ENCODE data around the gene ISM1. TPM values are rescaled to one million over a fixed set of nuclear protein-coding genes. Genes with fewer than 3 reads are reported as not detected.

Gene ISM1
- total and polyA plus RNA-seq, 2 of the 13 experiments (the other 11 are each of a cell fraction or from before 2014, with no cell fraction given) = 0.40 to 1.4 TPM

- 0 out of 2 replicates have a peak, but pooled peaks have one; percentile 25 for TF ChIP-seq POGK (CRISPR knock-in tag; conservative IDR thresholded peaks at IDR 0.05)
These were observed 117.1 kb downstream of the ISM1 start (continued) for GRCh38 chr20:13338097-13338661.

GRCh38 chr20:13338999-13339411, 117.9 kb downstream of the ISM1 start:
- 41% methylated on average over 3 of the region's 3 CpGs for WGBS (ENCODE audit: low lambda C conversion rate)
- Histone ChIP-seq H3K27ac (ENCODE audit: extremely low read length, insufficient read depth, low read length) (peak overlapping the region; percentile 36), H3K4me1 (ENCODE audit: insufficient read depth, low read length) (peaks cover 78% of the 10 kb centered on the region), H3K4me2 (ENCODE audit: low read depth, low read length) (peak overlapping the region; percentile 28), H2AFZ (ENCODE audit: low read length) (no peak overlapping the region), H3K27me3 (ENCODE audit: control insufficient read depth in 1 of 2, insufficient read depth in 2 of 2, low read length in 2 of 2) (no peaks in the 10 kb centered on the region), H3K9me3 (ENCODE audit: low read length) (no peaks in the 10 kb centered on the region), H3K36me3 (replicated peaks in 1 of 2; ENCODE audit: control insufficient read depth in 1 of 2, insufficient read depth in 2 of 2, low read length in 2 of 2) (no peaks in the 10 kb centered on the region), H3K9ac (ENCODE audit: insufficient read depth, low read depth, low read length) (no peak overlapping the region; the same call in 1 of the 2 replicates), H4K20me1 (ENCODE audit: insufficient read depth, low read length) (no peaks in the 10 kb centered on the region), H3K4me3 (replicated peaks in 1 of 3; ENCODE audit: insufficient read depth in 1 of 3, low read depth in 2 of 3, low read length in 3 of 3) (no peak overlapping the region), H3K79me2 (ENCODE audit: insufficient read depth, low read length) (no peaks in the 10 kb centered on the region)
- ChIA-PET CTCF (ENCODE audit: low intra/inter-chr PET ratio, low total read pairs) (no interaction called here), POLR2A (interaction anchor here (0.6 to 1.5 kb wide), 5 partner anchors 15 to 207 kb away, joined by 3 to 4 read pairs (median 3); no protein-coding TSS in a partner anchor)
- in situ Hi-C loops (cut with HindIII; ENCODE audit: extremely low pct_ligation_motif_present, low pct_unique_long_range_greater_than_20kb) = loop anchor here (5.0 kb wide), 1 partner anchor 83 kb away; no protein-coding TSS in a partner anchor
- FAIRE-seq = peak; percentile 96
- intact Hi-C loops (cut with micrococcal nuclease; ENCODE audit: unreplicated experiment) = loop anchor here (1.0 to 10.0 kb wide), 4 partner anchors 14 to 346 kb away; no protein-coding TSS in a partner anchor
- DNase-seq (ENCODE audit: low spot score) = peak; percentile 99
- no TSS peak for BruUV-seq (replicated peaks)
- peak; percentile 83 for ATAC-seq
- TF ChIP-seq SIN3A (IDR thresholded peaks at IDR 0.05; ENCODE audit: borderline replicate concordance, low read depth, low read length) = no peak
- TF ChIP-seq LBX2 (CRISPR knock-in tag; IDR thresholded peaks at IDR 0.05; ENCODE audit: borderline replicate concordance) = no peak
- TF ChIP-seq WIZ (CRISPR knock-in tag; IDR thresholded peaks at IDR 0.05) = no peak
- peak; percentile 89 for TF ChIP-seq ZNF317 (CRISPR knock-in tag; IDR thresholded peaks at IDR 0.05)
- TF ChIP-seq SP1 (IDR thresholded peaks at IDR 0.05) = no peak
- peak; percentile 44; the same call in 1 of the 2 replicates for TF ChIP-seq SP1 (CRISPR knock-in tag; IDR thresholded peaks at IDR 0.05)
- TF ChIP-seq RARG (CRISPR knock-in tag; IDR thresholded peaks at IDR 0.05; ENCODE audit: low read depth) = no peak
- 0 out of 2 replicates have a peak, but pooled peaks have one; percentile 28 for TF ChIP-seq RBAK (CRISPR knock-in tag; IDR thresholded peaks at IDR 0.05)
- peak; percentile 93 for TF ChIP-seq RARA (CRISPR knock-in tag; IDR thresholded peaks at IDR 0.05)
- no peak for TF ChIP-seq HNRNPK (IDR thresholded peaks at IDR 0.05; ENCODE audit: low read depth, low read length, poor library complexity, severe bottlenecking)
- no peak for TF ChIP-seq ZNF563 (CRISPR knock-in tag; IDR thresholded peaks at IDR 0.05)
- TF ChIP-seq ZNF160 (CRISPR knock-in tag; IDR thresholded peaks at IDR 0.05) = 0 out of 2 replicates have a peak, but pooled peaks have one; percentile 44
- TF ChIP-seq ZNF3 (CRISPR knock-in tag; IDR thresholded peaks at IDR 0.05) = peak; percentile 42; the same call in 1 of the 2 replicates
- TF ChIP-seq ATF1 (CRISPR knock-in tag; IDR thresholded peaks at IDR 0.05) = peak; percentile 51; the same call in 1 of the 2 replicates
- TF ChIP-seq RXRA (CRISPR knock-in tag; IDR thresholded peaks at IDR 0.05) = peak; percentile 39; the same call in 1 of the 2 replicates
- TF ChIP-seq MXD1 (CRISPR knock-in tag; IDR thresholded peaks at IDR 0.05) = no peak
- TF ChIP-seq DZIP1 (CRISPR knock-in tag; IDR thresholded peaks at IDR 0.05) = no peak
- TF ChIP-seq RAD21 (CRISPR knock-in tag; IDR thresholded peaks at IDR 0.05) = no peak

Data from HepG2 (cell line).